Activated CD8-positive, alpha-beta memory T cell treated with anti-CD3 and anti-CD28 coated beads for 1 hour (primary cell): ENCODE data around the gene PIGL.
A peak's percentile ranks its signal among the peaks of the same experiment; 100 is the strongest.

Source experiments
- DNase-seq, 2 donors: peaks; one replicate each; pipeline ENCODE4 v3.0.0-alpha.2; 2020; ENCODE audit warnings: low read depth in 1 of 2; ENCODE audit errors: extremely low read depth in 1 of 2

PIGL gene

DNA sequence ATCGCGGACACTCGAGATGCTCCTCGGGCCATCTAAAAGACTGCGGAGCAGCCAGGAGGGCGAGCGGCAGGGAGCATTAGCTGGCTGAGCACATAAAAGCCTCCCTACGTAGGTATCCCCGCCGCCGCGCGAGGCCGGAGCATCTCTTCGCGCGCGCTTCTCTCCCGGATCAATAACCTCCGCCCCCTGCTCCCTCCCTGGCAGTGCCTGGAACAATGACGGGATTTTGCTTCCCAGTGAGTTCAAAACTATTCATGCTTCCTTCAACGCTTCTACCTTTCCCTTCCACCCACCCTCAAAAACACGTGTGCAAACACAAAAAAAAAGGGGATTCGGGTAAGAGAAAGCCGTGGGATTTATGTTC lies 135.3 kb downstream of the PIGL start:
- no peak for DNase-seq

DNA sequence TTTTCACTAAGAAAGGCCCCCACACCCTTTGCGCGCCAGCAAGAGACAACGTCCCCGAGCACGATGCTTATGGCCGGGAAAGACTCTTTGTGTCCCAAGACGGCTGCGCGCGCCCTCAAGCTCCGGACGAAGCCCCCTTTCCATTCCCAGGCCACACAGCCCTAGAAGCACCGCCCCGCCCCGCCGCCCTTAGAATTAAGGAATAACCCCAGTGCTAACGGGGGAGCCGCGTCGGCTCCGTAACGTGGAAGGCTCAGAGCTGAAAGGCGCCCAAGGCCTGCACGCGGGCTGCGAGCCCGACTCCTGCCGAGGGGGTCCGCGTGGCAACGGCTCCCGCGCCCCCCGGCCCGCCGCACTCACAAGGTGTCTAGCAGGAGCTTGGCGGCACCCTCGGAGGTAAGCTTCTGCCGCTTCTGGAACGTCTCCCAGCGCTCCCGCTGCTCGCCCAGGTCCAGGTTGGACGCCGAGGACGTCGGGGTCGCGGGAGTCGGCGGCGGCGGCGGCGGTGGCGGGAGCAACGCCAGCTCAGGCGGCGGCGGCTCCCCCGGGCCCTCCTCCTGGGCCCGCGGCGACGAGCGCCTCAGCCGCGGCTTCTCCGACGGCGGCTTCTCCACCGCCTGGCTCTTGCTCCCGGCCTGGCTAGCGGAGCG lies 135.8 kb downstream of the PIGL start:
- DNase-seq = peak in 1 of 2 donors; percentile 17

GRCh38 chr17:16353317-16354174 lies 136.5 kb downstream of the PIGL start, which contains the start of gene CENPV:
CENPV (minus strand) TSS chr17:16353469; CDS start chr17:16353436, 33 bp downstream.
- DNase-seq = peak in 1 of 2 donors; percentile 53

DNA sequence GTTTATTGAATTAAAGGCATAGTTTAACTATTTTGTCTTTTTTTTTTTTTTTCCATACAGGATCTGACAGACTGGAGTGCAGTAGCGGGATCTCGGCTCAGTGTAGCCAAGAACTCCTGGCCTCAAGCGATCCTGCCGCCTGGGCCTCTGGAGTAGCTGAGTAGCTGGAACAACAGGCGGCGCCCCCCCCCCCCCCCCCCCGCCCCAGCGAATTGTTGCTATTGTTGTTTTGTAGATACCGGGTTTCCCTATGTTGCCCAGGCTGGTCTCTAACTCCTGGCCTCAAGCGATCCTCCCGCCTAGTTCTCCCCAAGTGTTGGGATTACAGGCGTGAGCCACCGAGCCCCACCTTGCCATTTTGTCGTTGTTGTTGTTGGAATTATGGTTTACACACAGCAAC lies 137.6 kb downstream of the PIGL start:
- no peak for DNase-seq

- no peak for DNase-seq
These were observed 141.4 kb downstream of the PIGL start for GRCh38 chr17:16358394-16358793.

DNA sequence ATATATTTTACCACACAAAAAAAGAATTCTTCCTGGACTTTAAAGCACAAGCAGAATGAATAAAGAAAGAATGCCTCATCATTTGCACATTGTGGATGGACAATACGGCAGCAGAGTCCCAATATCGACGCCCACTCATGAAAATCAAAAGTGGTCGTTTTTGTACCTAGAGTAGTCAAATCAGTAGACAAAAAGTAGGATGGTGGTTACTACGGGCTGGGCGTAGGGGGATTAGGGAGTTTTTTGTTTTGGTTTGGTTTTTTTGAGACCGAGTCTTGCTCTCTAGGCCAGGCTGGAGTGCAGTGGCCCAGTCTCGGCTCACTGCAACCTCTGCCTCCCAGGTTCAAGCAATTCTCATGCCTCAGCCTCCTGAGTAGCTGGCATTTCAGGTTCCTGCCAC lies 144.9 kb downstream of the PIGL start:
- no peak for DNase-seq

GRCh38 chr17:16363749-16364536 lies 146.9 kb downstream of the PIGL start:
- DNase-seq = peak; percentile 43 to 60

DNA sequence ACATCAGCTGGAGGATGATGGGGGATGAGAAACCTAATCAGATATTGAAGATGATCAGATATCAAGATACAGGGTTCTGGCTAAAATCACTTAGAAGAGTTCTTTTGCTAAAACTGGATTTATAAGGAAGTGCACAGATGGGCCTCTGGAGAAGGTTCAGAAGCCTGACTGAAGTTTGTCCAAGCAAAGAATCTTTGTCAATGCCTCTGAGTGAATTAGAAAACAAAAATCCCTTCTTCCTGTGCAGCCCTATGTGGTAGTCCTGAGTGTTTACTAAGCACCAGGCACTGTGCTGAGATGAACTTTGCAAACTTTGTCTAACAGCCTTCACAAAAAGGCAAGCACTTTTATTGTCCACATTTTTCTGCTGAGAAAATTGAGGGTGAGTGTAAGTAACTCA lies 147.6 kb downstream of the PIGL start:
- no peak for DNase-seq

- no peak for DNase-seq
These were observed 154.7 kb downstream of the PIGL start for GRCh38 chr17:16371742-16372141.

GRCh38 chr17:16374146-16374938 lies 157.3 kb downstream of the PIGL start:
- DNase-seq = no peak
